PC-3 (cell line): ENCODE data around the gene STX8.

Source experiments
- CTCF ChIP-seq: fragments of 300-600 bp; sonication (generic); conservative IDR thresholded peaks from 2 replicates; pipeline ENCODE4 v1.5.1; 2017; ENCODE audit warnings: antibody characterized with exemption, low read depth, mild to moderate bottlenecking, low read length
- EZH2 ChIP-seq: fragments of 300-600 bp; sonication (generic); IDR thresholded peaks from one replicate; pipeline ENCODE4 v1.6.1; 2017; ENCODE audit warnings: antibody characterized with exemption, mild to moderate bottlenecking, low read length; ENCODE audit not compliant: unreplicated experiment
- EZH2phosphoT487 ChIP-seq: fragments of 300-600 bp; sonication (generic); IDR thresholded peaks from 2 replicates; pipeline ENCODE4 v1.6.1; 2018; ENCODE audit warnings: mild to moderate bottlenecking, antibody characterized with exemption, low read length, borderline replicate concordance

GRCh38 chr17:9299695-9300094 lies 275.9 kb downstream of the STX8 start:
- no peak for TF ChIP-seq CTCF
- no peak for TF ChIP-seq EZH2phosphoT487
- TF ChIP-seq EZH2, result no peak
